NCI-H2227 (cell line): Measurements from ENCODE around the gene SLX9.

ENCODE experiments used
- DNase-seq: peaks from one replicate; lab custom pipeline; 2025; ENCODE audit not compliant: unreplicated experiment; lab: John Stamatoyannopoulos, UW

The SLX9 gene

GRCh38 chr21:44939532-44940115 lies at the start of gene SLX9:
TSS of gene SLX9 (plus strand) at chr21:44940029. CDS start at chr21:44940058, 29 bp downstream.
- DNase-seq, result peak; percentile 92

GRCh38 chr21:44890338-44890931 lies 49.4 kb upstream of the SLX9 start:
- no peak for DNase-seq

GRCh38 chr21:44890961-44891541 lies 48.8 kb upstream of the SLX9 start:
- no peak for DNase-seq

- DNase-seq, result no peak
Observed at GRCh38 chr21:44891631-44892031, 48.2 kb upstream of the SLX9 start.

- DNase-seq, result no peak
Observed at GRCh38 chr21:44892095-44892494, 47.7 kb upstream of the SLX9 start.

- peak; percentile 9 for DNase-seq
Observed at GRCh38 chr21:44892536-44893277, 47.1 kb upstream of the SLX9 start.

- DNase-seq, result no peak
Observed at GRCh38 chr21:44893278-44893556, 46.6 kb upstream of the SLX9 start.

GRCh38 chr21:44893948-44894656 lies 45.7 kb upstream of the SLX9 start:
- DNase-seq, result no peak

GRCh38 chr21:44894687-44895302 lies 45.0 kb upstream of the SLX9 start:
- no peak for DNase-seq

- DNase-seq, result no peak
Observed at GRCh38 chr21:44895859-44896258, 44.0 kb upstream of the SLX9 start.

GRCh38 chr21:44896561-44897286 lies 43.1 kb upstream of the SLX9 start:
- DNase-seq, result no peak

GRCh38 chr21:44897326-44898010 lies 42.4 kb upstream of the SLX9 start:
- DNase-seq, result no peak

GRCh38 chr21:44898011-44898488 lies 41.8 kb upstream of the SLX9 start:
- DNase-seq, result no peak

- DNase-seq, result no peak
Observed at GRCh38 chr21:44898851-44899767, 40.7 kb upstream of the SLX9 start.

- no peak for DNase-seq
Observed at GRCh38 chr21:44899768-44900558, 39.9 kb upstream of the SLX9 start.

- DNase-seq, result no peak
Observed at GRCh38 chr21:44900559-44901251, 39.1 kb upstream of the SLX9 start.

- DNase-seq, result no peak
Observed at GRCh38 chr21:44901391-44902074, 38.3 kb upstream of the SLX9 start.
